HCT116 (cell line): ENCODE measurements around the gene LIM2. TPM values are rescaled to one million over a fixed set of nuclear protein-coding genes. Genes with fewer than 3 reads are reported as not detected.

Source experiments
- ATAC-seq: fragments of 200-7000 bp; cut with Tn5 transposase; 2 replicates; pipeline ENCODE4 v1.9.1; 2020; ENCODE audit warnings: mild to moderate bottlenecking, moderate library complexity
- BruUV-seq: library from RNA; stranded (reverse); fragments of 400-500 nt; replicated peaks from 2 replicates; lab custom pipeline; 2021; lab: Mats Ljungman, UMichigan
- CTCF ChIA-PET: fragments of 300-600 bp; sonication (Branson Sonifier 250); formaldehyde crosslinking; loops from one replicate; lab custom pipeline; 2021; ENCODE audit warnings: antibody characterized with exemption; lab: Charles Lee
- POLR2A ChIA-PET: fragments of 300-600, 350-600 bp; sonication (Branson Sonifier 250); formaldehyde crosslinking; loops from one replicate; lab custom pipeline; 2021; ENCODE audit warnings: antibody characterized with exemption; lab: Charles Lee
- RAD21 ChIA-PET, 2 experiments: fragments of 300-600 bp; sonication (Branson Sonifier 250); formaldehyde crosslinking; loops; one replicate each; lab custom pipeline; 2023; ENCODE audit warnings: low total read pairs in 2 of 2; ENCODE audit not compliant: uncharacterized antibody in 2 of 2, unreplicated experiment in 2 of 2, low non-redundant PET in 1 of 2; lab: Charles Lee
- DNase-seq: peaks from one replicate; pipeline ENCODE4 v3.0.0-alpha.2; 2010; ENCODE audit warnings: low read depth, low spot score
- H2AFZ ChIP-seq: fragments of 200-600 bp; shearing (Covaris generic), sonication (generic); 2 replicates; pipeline ENCODE4 v1.6.1; 2017; ENCODE audit warnings: low read depth, mixed run types, mixed read lengths, antibody characterized with exemption, low read length; ENCODE audit not compliant: poor library complexity, severe bottlenecking
- H3K27ac ChIP-seq: 2 replicates; pipeline ENCODE4 v1.5.1; 2012; ENCODE audit warnings: low read depth, low read length
- H3K27me3 ChIP-seq: fragments of 200-600 bp; sonication (generic); 2 replicates; pipeline ENCODE4 v1.6.1; 2016; ENCODE audit warnings: mixed run types, low read length, mixed read lengths; ENCODE audit not compliant: insufficient read depth
- H3K36me3 ChIP-seq, 2 experiments: fragments of 200-500 bp in 1 of 2; fragments of 200-600 bp in 1 of 2; sonication (Bioruptor generic) in 1 of 2; sonication (generic) in 1 of 2; 2 replicates each; pipeline versions ENCODE4 v1.5.1 to v1.6.1; 2014 to 2016; ENCODE audit warnings: low read length in 2 of 2, inconsistent platforms in 1 of 2, mixed read lengths in 1 of 2, mixed run types in 1 of 2; ENCODE audit not compliant: insufficient read depth in 2 of 2, control insufficient read depth in 1 of 2
- H3K4me1 ChIP-seq, 2 experiments: fragments of 200-600 bp in 1 of 2; sonication (generic) in 1 of 2; 2 replicates each; pipeline versions ENCODE4 v1.5.1 to v1.6.1; 2012 to 2017; ENCODE audit warnings: low read length in 2 of 2, inconsistent platforms in 1 of 2, mild to moderate bottlenecking in 1 of 2, mixed read lengths in 1 of 2, mixed run types in 1 of 2, moderate library complexity in 1 of 2; ENCODE audit not compliant: insufficient read depth in 2 of 2, control insufficient read depth in 1 of 2
- H3K4me2 ChIP-seq: fragments of 200-600 bp; sonication (generic); 2 replicates; pipeline ENCODE4 v1.6.1; 2017; ENCODE audit warnings: mixed run types, low read length, mixed read lengths
- H3K4me3 ChIP-seq, 2 experiments: fragments of 200-600 bp in 1 of 2; sonication (generic) in 1 of 2; replicated peaks in 1 of 2; 2 replicates each; pipeline ENCODE4 v1.5.1; 2011 to 2016; ENCODE audit warnings: low read length in 2 of 2, control low read depth in 1 of 2, low read depth in 1 of 2, mild to moderate bottlenecking in 1 of 2, mixed read lengths in 1 of 2, mixed run types in 1 of 2
- H3K79me2 ChIP-seq: fragments of 200-600 bp; sonication (generic); 2 replicates; pipeline ENCODE4 v1.6.1; 2017; ENCODE audit warnings: mild to moderate bottlenecking, mixed run types, low read length, moderate library complexity, mixed read lengths; ENCODE audit not compliant: insufficient read depth
- H3K9ac ChIP-seq: fragments of 200-600 bp; sonication (generic); 2 replicates; pipeline ENCODE4 v1.6.1; 2016; ENCODE audit warnings: low read length, mixed read lengths
- H3K9me2 ChIP-seq: fragments of 200-600 bp; sonication (generic), shearing (Covaris generic); 2 replicates; pipeline ENCODE4 v1.6.1; 2017; ENCODE audit warnings: mixed run types, mild to moderate bottlenecking, moderate library complexity; ENCODE audit not compliant: insufficient read depth
- H3K9me3 ChIP-seq, 2 experiments: fragments of 200-500 bp in 1 of 2; fragments of 200-600 bp in 1 of 2; sonication (Bioruptor generic) in 1 of 2; sonication (generic) in 1 of 2; 2 replicates each; pipeline ENCODE4 v1.6.1; 2014 to 2017; ENCODE audit warnings: low read length in 2 of 2, mixed read lengths in 2 of 2, inconsistent platforms in 1 of 2, low read depth in 1 of 2, mild to moderate bottlenecking in 1 of 2, mixed run types in 1 of 2, moderate library complexity in 1 of 2; ENCODE audit not compliant: control insufficient read depth in 1 of 2, insufficient read depth in 1 of 2
- H4K20me1 ChIP-seq: fragments of 200-600 bp; sonication (generic), shearing (Covaris generic); 2 replicates; pipeline ENCODE4 v1.6.1; 2017; ENCODE audit warnings: mixed run types, mild to moderate bottlenecking, moderate library complexity; ENCODE audit not compliant: insufficient read depth
- CBX3 ChIP-seq: IDR thresholded peaks from 2 replicates; pipeline ENCODE4 v1.6.1; 2012; ENCODE audit warnings: low read depth
- CTCF ChIP-seq, 3 experiments: fragments of 200-600 bp in 1 of 3; sonication (generic) in 1 of 3; IDR thresholded peaks in 2 of 3; conservative IDR thresholded peaks in 1 of 3; 2 replicates each; pipeline ENCODE4 v1.5.1; 2012 to 2017; ENCODE audit warnings: low read depth in 2 of 3, low read length in 2 of 3, antibody characterized with exemption in 1 of 3, borderline replicate concordance in 1 of 3, control low read depth in 1 of 3, mild to moderate bottlenecking in 1 of 3, mixed read lengths in 1 of 3, mixed run types in 1 of 3, moderate library complexity in 1 of 3; ENCODE audit not compliant: insufficient read depth in 1 of 3
- EZH2phosphoT487 ChIP-seq: fragments of 200-600 bp; IDR thresholded peaks from 2 replicates; pipeline ENCODE4 v1.6.1; 2018; ENCODE audit warnings: antibody characterized with exemption, borderline replicate concordance
- SIN3A ChIP-seq: IDR thresholded peaks from 2 replicates; pipeline ENCODE4 v1.6.1; 2012; ENCODE audit warnings: low read depth
- SRF ChIP-seq: IDR thresholded peaks from 2 replicates; pipeline ENCODE4 v1.6.1; 2012; ENCODE audit warnings: low read depth
- ZFX ChIP-seq: fragments of 450-650 bp; IDR thresholded peaks from 2 replicates; pipeline ENCODE4 v1.6.1; 2017
- intact Hi-C: fragments of 100-400 bp; cut with micrococcal nuclease; formaldehyde crosslinking; loops from 2 replicates; pipeline ENCODE4 v1.10.0; 2022
- total RNA-seq: library from RNA; stranded (reverse); gene quantifications from one replicate; pipeline ENCODE4 v1.2.1, GENCODE V29; 2021; ENCODE audit not compliant: unreplicated experiment

The LIM2 gene
- total RNA-seq, 1 experiment from 2014 or later, result not detected

GRCh38 chr19:51370230-51370629, 17.5 kb downstream of the LIM2 start:
- ATAC-seq, result no peak
- H2AFZ ChIP-seq, result no peak overlapping the region
- H3K27ac ChIP-seq, result no peak overlapping the region
- CTCF ChIA-PET, result no interaction called here
- peaks cover 13% of the 10 kb centered on the region; the same call in 1 of the 2 replicates for H3K79me2 ChIP-seq
- intact Hi-C loops, result no loop called here
- no peak overlapping the region for H3K4me2 ChIP-seq
- RAD21 ChIA-PET, result no interaction called here
- H3K9ac ChIP-seq, result no peak overlapping the region
- H3K27me3 ChIP-seq, result no peaks in the 10 kb centered on the region
- no peaks in the 10 kb centered on the region for H4K20me1 ChIP-seq
- TF ChIP-seq CBX3 (no peak), CTCF (IDR thresholded peaks at IDR 0.05 in 2 of 3, conservative IDR thresholded peaks at IDR 0.05 in 1 of 3; ENCODE audit: borderline replicate concordance in 1 of 3, insufficient read depth in 1 of 3, low read depth in 2 of 3, low read length in 2 of 3) (no peak), SIN3A (no peak), SRF (no peak)
- no peaks in the 10 kb centered on the region for H3K9me3 ChIP-seq
- peaks cover 6 to 21% of the 10 kb centered on the region in 2 experiments; a peak in 3 of 4 replicates for H3K4me1 ChIP-seq
- BruUV-seq, result no TSS peak
- H3K4me3 ChIP-seq, result no peak overlapping the region
- no peak for DNase-seq
- POLR2A ChIA-PET, result no interaction called here
- no peaks in the 10 kb centered on the region for H3K9me2 ChIP-seq
- H3K36me3 ChIP-seq, result no peaks in the 10 kb centered on the region

GRCh38 chr19:51368366-51369282, 19.1 kb downstream of the LIM2 start, which contains the start of gene CLDND2:
CLDND2 (minus strand) TSS chr19:51369003; CDS start chr19:51368577, 426 bp downstream.
- Histone ChIP-seq H3K27ac (peak within 1 kb of the TSS; percentile 83), H3K27me3 (no peaks in the 10 kb centered on the region)
- ChIA-PET CTCF (interaction anchor here (0.7 to 1.1 kb wide), 3 partner anchors 10 to 29 kb away, joined by 3 to 12 read pairs (median 3); no protein-coding TSS in a partner anchor), RAD21 (no interaction called here)
- TF ChIP-seq EZH2phosphoT487 (no peak), ZFX (peak; percentile 38; the same call in 1 of the 2 replicates)
- TF ChIP-seq, all 23 proteins: peak for 1
- Histone ChIP-seq H2AFZ (peak within 1 kb of the TSS; percentile 67), H3K4me2 (peak within 1 kb of the TSS; percentile 88), H3K9ac (peak within 1 kb of the TSS; percentile 96), H3K36me3 (no peaks in the 10 kb centered on the region), H3K9me2 (no peaks in the 10 kb centered on the region), H3K79me2 (peaks cover 28% of the 10 kb centered on the region), H3K4me3 (peak within 1 kb of the TSS; percentile 78 to 94), H3K9me3 (no peaks in the 10 kb centered on the region), H3K4me1 (peaks cover 19 to 35% of the 10 kb centered on the region in 2 experiments), H4K20me1 (no peaks in the 10 kb centered on the region)
- ATAC-seq (no peak), DNase-seq (no peak)
- POLR2A ChIA-PET, result interaction anchor here (1.1 to 1.5 kb wide), 3 partner anchors 9 to 29 kb away, joined by 4 to 12 read pairs (median 7); no protein-coding TSS in a partner anchor
- intact Hi-C loops, result no loop called here
- BruUV-seq, result no TSS peak
